Left renal cortex interstitium (tissue), 4 donors: Measurements from ENCODE around the gene IQCK. TPM values are rescaled to one million over a fixed set of nuclear protein-coding genes. Genes with fewer than 3 reads are reported as not detected.
A peak's percentile ranks its signal among the peaks of the same experiment; 100 is the strongest.

Experiments
- DNase-seq, 4 donors: peaks; one replicate each; pipeline ENCODE4 v3.0.0-alpha.2; 2013; ENCODE audit warnings: low read depth in 4 of 4, low spot score in 2 of 4, missing footprints in 1 of 4
- polyA plus RNA-seq, 4 donors: library from polyadenylated mRNA; unstranded; fragments of 120-200 nt; gene quantifications; one replicate each; pipeline ENCODE4 v1.2.1, GENCODE V29; 2013; ENCODE audit not compliant: insufficient read length in 4 of 4

IQCK gene
- polyA plus RNA-seq, 4 donors: 44.7 to 49.6 (median 46.6) TPM

DNA sequence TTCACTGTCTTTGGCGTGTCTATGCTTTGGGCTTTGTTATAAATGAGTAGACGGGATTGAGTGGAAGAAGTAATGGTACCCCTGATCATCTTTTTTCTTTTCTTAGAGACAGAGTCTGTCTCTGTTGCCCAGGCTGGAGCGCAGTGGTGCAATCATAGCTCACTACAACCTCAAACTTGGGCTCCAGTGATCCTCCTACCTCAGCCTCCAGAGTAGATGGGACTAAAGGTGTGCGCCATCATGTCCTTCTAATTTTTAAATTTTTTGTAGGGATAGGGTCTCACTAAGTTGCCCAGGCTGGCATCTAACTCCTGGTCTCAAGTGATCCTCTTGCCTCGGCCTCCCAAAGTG lies 181.5 kb downstream of the IQCK start:
- no peak for DNase-seq

- DNase-seq: no peak
Observed at GRCh38 chr16:19901164-19901563, 183.1 kb downstream of the IQCK start.

- peak in 2 of 4 donors; percentile 28 to 56 for DNase-seq
Observed at GRCh38 chr16:19907161-19907992, 189.3 kb downstream of the IQCK start.

Other genes starting within 250 kb of the IQCK start
- 10 to 100 TPM; 61.0 to 72.6 (median 68.2) TPM for gene GDE1, start 196.2 kb upstream of the IQCK start, polyA plus RNA-seq
- 10 to 100 TPM; 22.1 to 40.3 (median 29.7) TPM for gene CCP110, start 194.3 kb upstream of the IQCK start, polyA plus RNA-seq
- 10 to 100 TPM; 62.3 to 64.9 (median 63.7) TPM for gene VPS35L, start 162.6 kb upstream of the IQCK start, polyA plus RNA-seq
- gene KNOP1, start within 50 bp of the IQCK start, polyA plus RNA-seq: 10 to 100 TPM; 38.9 to 48.5 (median 44.8) TPM
- 100 to 1,000 TPM in 3 of 4 donors, 10 to 100 TPM in 1; 93.4 to 125 (median 122) TPM for gene GPRC5B, start 166.6 kb downstream of the IQCK start, polyA plus RNA-seq